Measurements from ENCODE around the gene SLC2A10.

The SLC2A10 gene

DNA sequence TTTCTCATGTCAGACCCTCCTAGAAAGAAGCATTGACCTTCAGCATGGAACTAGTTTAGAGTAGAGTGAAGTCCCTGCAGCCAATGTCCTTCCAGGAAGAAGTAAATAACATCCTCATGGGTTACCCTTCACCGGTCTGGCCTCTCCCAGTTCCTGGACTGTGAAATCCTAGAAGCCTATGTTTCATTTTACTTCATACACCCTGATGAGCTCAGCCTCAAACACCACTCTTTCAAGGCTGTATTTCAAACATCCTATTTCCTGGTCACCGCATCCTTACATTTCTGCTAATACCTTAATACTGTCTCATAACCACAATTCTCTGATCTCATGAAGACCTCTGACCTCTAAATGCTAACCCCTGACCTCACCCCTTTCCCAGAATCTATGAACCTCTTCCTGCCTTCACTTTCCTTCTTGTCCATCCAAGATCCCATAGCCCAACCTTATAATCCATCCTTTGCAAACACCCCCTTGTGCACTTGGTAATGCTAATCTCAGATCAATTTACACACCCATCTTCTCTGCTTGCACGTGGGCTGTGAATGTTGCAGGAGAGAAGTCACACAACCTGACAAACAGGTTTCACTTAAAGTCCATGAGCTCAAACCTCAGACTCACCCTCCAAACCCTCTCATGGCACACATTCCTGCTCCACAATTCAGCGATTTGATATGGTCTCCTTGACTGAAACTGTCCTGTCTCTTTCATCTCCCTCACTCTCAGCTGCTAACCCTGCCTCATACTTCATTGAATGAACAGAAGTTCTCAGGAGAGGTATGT, 30.2 kb downstream of the SLC2A10 start:
- no peak for DNase-seq

DNA sequence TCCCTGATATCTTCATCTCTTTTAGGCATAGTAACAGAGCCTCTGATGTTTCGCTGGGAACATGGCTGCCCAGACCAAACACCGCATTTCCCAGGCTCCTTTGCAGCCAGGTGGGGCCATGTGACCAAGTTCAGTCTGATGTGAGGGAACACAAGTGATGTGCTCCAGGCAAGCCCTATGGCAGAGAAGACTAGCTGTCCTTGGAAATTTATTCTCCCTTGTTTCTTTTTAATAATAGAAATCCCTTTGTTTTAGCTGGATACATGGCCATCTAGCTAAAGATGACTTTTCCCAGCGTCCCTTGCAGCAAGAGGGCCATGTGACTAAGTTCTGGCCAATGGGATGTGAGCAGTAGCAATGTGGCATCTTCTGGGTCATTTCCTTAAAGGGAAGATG, 30.8 kb downstream of the SLC2A10 start:
- DNase-seq: no peak

DNA sequence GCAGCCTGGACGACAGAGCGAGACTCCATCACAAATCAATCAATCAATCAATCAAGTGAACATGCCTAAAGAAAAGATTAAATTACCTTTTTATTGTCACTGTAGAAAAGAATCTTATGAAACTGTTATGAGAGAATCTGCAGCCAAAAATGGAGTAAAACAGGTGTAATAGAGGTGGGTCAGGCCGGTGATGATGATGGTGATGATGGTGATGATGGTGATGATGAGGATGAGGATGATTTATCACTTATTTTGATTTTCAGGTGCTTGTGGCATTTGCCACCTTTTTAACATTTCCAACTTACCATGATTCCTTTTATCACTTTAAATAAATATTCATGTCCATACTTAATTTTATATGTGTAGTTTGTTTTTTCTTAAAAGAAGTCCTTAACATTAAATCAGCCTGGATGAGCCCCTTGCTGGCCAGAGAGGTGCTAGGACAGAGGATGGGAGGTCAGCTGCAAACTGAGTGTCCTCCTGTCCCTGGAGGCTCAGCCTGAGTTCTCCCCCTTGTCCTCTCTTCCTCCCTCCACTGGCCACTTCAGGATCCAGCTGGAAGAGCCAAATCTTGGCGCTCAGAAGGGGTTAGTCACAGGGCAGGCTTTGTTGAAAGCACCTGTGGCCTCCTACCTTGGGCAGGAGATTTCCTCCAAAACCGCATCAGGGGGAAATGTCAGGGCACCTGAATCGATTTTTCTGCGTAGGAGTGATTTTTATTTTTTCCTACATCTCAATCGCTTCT, 32.6 kb downstream of the SLC2A10 start:
- DNase-seq: no peak

DNA sequence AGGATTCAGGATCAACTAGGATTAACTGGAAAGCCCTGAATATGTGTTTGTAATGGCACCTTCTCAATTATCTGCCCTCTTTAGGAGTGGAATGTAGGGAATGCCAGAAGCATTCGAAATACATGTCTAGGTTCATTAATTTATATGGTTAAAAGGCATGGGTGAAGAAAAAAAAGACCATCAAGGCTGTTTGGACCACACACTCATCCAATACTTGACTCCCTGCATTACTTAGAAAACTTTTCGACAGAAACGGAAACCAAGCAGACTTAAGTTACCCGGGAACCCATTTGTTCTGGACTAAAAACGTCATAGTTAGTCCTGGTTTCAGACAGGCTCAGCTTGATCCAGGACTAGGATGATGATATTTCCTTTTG, 33.2 kb downstream of the SLC2A10 start:
- no peak for DNase-seq

DNA sequence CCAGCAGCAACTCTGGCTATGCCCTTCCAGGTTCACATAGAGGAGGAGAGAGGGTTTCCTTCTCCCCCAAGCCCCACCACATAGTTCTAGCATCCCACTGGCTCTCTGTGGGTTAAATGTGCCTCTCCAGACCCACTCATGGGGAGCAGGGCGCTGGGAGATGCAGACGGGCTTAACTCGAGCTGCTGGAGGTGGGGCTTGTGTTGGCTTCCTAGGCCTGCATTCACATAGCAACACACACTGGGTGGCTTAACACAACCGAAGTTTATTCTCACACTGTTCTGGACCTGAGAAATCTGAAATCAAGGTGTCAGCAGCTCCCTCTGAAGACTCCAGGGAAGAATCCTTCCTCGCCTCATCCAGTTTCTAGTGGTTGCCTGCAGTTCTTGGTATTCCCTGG, 33.6 kb downstream of the SLC2A10 start:
- no peak for DNase-seq

DNA sequence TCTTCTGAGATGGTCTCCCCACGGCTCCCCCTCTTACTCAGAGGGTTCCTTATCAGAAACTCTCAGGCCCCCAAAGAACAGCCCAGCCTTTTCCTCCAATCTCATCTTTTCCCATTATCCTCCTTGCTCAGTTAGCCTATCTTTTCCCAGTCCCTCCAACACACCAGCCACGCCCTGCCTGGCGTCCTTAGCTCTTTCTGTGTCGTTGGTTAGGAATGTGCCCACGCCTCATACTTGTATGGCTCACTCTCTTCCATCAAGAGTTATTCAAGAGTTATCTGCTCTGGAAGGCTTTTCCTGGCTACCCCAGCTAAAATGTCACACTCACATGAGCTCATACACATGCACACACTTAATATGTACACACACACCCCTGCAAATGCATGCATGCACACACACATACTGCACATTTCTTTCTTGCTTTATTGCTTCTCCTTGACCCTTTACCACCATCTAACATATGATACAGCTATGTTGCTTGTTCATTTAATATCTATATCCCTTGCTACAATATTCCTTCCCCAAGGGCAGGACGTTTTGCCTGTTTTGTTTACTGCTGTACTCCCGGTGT, 37.6 kb downstream of the SLC2A10 start:
- DNase-seq: no peak

DNA sequence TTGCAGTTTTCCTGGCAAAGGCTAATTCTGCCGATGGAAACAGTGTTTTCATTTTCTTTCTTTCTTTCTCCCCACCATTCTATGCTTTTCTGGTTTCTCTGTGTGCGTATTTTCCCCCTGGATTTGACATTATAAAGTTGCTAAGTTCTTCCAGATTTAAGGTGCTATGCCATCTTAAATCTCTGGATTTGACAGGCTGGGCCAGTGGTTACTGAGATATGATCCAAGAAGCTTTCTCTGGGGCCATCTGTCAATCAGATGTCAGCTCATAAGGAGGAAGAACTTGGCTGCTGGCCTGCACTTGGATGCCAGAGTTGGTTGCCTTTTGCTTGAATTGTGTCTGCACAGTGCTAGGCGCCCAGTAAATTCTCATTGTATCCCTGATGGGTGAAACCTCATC, 39.7 kb downstream of the SLC2A10 start:
- no peak for DNase-seq

DNA sequence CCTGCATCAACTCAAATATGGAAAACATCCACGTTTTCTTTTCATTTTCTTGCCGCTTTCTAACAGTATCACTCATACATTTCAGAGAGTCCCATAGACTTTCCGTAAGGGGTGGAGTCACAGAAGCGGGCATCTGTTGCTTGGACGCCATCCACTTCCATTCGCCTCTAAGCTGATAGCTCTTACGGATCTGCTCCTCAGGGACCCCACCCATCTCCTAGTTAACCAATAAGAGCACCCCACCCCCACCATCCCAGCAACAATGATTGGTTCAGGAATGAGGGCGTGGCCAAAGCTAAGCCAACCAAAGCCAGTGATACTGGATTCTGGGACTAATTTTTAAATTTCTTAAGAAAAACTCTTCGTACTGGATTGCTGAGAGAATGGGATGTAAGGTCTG, 42.4 kb downstream of the SLC2A10 start:
- DNase-seq: peak; percentile 78

DNA sequence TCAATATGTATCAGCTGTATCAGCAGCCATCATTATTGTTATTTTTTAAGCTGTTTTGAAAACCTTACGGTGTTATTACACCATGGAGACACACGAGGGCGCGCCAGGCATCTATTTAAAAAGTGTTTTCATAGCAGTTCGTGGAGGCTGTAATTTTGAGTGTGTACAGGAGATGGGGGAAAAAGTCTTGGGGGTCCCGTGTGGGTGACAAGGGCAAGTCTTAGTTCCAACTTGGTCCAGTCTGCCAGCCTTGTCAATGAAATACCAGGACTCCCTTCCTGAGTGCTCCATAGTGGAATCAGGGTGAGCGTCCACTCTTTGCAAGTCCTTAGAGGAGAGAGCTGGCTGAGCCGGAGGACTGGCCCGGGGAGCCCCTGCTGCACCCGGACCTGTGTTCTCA, 43.3 kb downstream of the SLC2A10 start:
- DNase-seq: peak; percentile 76

DNA sequence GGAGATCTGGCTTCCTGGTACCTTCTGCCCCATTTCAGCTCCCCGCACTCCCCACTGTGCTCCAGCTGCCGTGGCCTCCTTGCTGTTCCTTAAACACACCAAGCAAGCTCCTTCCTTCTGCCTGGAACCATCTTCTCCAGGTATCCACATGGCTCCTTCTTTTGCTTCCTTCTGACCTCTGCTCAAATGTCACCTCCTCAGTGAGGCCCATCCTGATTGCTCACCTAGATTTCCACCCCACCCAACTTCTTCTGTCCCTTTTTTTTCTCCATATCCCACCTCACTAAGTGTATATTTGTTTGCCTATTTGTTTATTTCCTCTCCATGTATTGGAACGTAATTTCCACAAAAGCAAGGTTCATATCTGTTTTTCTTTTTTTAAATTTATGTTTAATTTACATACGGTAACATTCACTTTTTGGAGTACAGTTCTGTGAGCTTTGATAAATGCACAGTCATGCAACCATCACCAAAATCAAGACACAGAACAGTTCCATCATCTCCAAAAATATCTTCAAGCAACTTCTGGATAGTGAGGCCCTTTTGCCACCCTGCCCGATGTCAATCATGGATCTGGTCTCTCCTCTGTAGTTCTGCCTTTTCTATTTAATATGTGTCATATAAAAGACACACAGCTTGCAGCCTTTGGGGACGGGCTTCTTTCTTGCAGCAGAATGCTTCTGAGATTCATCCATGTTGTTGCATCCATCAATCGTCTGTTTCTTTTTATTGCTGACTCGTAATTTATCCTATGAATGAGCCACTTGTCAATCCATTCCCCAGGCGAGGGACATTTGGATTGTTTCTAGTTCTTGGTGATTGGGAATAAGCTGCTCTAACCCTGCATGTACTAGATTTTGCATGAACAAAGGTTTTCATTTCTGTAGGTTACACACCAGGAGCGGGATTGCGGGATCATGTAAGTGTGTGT, 46.3 kb downstream of the SLC2A10 start:
- no peak for DNase-seq

DNA sequence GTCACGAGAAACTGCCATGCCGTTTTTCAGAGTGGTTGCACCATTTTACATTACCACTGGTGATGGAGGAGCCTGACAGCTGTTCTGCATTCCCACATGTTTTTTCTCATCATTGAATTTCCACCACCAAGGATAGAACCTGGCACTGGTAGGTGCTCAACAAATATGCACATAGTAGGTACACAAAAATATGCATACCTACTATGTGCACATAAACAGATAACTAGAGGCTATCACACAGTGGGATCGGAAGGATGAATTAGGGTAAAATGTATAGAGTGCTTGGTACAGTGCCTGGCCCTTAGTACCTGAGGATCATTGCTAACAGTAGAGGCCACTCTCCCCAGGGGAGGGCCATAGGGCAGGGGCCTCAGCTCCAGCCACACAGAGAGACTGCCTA, 47.0 kb downstream of the SLC2A10 start:
- DNase-seq: no peak

DNA sequence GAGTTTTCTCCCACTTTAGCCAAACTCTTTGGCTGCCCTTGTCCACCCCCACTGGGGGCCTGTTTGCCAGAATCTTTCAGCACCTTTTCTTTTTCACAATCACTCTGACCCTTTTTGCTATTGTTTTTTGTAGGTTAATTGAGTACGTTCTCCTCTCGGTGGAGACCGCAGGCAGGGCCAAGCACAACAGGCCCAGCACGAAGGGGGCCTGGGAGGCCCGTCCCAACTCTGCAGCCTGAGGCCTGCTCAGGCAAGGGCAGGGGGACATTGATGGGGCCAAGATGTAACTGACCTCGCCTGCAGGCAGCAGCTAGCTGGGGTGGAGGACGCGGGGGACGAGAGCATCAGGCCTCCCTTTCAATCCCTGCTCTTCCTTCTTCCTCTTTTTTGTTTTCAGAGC, 47.7 kb downstream of the SLC2A10 start:
- no peak for DNase-seq

DNA sequence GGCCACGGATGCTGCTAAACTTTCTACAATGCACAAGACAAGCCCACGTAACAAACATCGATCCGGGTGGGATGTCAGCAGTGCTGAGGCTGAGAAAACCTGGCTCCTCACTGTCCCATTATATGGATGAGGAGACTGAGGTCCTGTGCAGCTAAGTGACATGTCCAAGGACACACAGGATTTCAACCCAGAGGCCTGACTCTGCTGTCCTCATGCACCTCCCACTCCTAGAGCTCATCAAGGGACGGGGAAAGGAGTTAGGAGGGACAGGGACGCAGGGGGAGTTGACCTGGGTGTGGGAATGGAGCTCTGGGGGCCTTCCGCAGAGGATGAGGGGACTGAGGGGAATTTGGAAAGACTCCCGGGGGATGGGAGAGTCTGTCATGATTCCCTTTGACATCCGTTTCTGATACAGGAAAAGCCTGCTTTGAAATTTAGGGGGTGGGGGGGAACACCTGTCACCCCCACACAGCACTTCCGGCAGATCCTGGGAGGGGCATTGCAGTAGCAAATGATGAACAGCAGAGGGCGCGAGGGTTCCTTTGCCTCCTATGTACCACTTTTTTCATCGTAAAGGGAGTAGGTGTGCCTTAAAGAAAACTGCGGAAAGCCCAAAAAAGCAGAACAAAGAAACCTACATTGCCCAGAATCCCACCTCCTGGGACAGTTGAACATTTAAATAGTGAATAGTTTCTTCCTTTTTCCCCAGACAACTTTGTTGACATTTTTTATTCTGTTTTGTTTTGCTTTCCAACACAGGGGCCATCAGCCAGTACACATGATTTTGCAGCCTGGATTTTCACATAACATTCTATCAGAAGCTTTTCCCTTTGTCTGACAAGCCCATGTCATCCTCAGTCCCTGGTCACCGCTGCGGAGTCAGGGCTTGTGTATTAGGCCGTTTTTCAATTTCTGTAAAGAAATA, 48.6 kb downstream of the SLC2A10 start:
- DNase-seq: peak; percentile 71

DNA sequence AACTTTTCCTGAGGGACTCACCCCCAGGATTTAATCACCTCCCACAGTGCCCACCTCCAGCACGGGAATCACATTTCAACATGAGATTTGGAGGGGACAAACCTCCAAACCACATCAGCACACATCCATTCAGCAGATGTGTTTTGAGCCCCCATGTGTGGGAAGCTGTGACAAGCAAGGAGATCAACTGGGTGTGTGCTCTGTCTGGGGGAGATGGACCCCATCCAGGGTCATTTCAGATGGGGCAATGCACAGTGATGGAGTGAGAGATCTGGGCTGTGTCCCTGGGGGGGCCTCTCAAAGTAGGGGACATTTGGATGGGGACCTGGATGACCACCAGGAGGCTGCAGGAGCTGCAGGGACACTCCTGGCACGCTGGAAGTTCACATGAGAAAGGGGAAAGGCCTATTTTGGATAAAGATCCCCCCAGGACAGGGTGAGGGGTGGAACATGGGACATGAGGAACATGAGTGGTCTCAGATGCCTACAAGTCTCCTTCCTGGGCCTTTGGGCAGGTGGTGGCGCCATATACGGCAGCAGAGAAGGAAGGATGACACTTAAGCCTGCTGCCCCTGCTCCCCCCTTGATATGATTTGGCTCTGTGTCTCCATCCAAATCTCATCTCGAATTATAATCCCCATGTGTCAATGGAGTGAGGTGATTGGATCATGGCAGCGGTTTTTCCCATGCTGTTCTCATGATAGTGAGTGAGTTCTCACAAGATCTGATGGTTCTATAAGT, 49.6 kb downstream of the SLC2A10 start:
- no peak for DNase-seq

DNA sequence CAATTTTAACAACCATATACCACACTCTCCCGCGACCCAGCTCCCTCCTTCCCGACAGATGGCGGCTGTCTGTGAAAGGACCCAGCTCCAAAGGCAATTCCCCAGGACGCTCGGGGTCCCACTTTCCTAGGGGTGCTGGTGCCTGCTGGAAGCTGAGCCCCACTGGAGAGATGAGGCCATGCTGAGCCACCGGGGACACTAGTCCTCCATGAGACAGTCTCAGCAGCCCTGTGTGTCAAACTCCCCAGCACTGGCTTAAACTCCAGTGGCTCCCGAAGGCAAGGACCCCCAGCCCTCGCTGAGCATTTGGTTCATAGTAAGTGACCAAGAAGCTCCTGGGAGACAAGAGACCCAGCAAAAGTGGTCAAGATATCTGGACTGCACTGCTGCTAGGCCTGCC, 52.1 kb downstream of the SLC2A10 start:
- DNase-seq: no peak

DNA sequence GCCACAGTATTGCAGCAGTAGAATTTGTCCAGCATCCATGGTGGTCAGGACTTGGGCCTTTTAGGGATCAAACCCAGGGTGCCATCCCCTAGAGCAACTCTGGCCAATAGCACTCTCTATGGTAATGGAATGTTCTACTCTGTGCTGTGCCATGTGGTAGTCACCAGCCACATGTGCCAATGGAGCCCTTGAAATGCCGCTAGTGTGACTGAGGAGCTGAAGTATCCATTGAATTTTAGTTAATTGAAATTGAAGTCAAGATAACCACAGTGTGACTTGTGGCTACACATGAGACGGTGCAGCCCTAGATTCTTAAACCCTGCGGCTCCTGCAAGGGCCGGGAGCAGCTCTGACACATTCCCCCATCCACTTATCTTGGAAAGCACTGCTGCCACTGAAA, 54.6 kb downstream of the SLC2A10 start:
- DNase-seq: no peak

DNA sequence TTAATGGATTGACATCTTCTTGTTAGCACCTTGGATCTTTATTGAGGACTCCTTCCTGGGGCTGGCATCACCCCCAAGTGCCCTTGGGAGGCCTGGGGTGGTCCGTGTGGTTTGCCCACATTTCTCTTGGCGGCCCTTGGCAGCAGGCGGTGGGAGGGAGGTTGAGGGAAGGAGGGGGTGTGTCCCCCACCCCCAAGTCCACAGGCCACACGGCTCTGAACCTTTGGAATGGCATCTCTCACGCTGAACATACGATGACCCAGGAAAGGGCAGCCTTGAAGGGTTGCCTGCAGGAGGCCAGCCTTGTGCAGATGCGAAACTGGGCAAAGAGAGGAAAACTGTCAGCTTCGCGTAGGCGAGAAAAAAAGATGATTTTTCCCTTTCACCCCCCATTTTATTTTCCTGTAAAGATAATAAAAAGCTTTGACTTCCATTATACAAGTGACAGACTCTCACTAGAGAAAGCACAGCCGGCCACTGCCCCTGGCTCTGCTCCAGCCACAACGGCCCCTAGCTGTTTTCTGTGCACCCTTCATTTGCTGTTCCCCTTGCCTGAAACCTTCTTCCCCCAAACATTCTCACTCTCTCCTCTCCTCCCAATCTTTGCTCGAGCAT, 56.2 kb downstream of the SLC2A10 start:
- no peak for DNase-seq

DNA sequence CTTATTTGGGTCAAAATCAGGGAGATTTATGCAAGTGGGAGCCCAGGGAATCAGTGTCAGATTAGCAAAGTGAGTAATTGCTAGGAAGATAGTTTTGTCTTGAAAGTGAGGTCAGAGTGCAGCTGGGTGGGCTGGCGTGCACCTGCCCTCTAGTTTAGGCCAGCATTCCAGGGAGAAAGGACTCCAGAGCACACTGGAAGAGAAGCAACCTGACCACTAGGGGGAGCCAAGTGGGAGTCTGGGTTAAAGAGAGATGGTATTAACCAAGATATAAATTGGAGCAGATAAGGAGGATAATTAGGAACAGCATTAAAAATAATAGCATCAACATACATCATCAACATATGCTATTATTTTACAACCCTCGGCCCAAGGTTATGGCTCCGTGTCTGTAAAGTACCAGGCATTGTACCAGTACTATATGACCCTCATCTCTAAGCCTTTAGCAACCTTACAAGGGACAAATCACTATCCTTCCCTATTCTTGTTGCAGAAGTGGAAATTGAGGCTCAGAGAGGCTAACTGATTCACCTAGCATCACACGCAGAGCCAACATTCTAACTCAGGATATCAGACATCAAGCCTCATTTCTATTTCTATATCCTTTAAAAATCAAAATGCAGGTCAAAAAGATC, 57.8 kb downstream of the SLC2A10 start:
- peak; percentile 91 for DNase-seq

DNA sequence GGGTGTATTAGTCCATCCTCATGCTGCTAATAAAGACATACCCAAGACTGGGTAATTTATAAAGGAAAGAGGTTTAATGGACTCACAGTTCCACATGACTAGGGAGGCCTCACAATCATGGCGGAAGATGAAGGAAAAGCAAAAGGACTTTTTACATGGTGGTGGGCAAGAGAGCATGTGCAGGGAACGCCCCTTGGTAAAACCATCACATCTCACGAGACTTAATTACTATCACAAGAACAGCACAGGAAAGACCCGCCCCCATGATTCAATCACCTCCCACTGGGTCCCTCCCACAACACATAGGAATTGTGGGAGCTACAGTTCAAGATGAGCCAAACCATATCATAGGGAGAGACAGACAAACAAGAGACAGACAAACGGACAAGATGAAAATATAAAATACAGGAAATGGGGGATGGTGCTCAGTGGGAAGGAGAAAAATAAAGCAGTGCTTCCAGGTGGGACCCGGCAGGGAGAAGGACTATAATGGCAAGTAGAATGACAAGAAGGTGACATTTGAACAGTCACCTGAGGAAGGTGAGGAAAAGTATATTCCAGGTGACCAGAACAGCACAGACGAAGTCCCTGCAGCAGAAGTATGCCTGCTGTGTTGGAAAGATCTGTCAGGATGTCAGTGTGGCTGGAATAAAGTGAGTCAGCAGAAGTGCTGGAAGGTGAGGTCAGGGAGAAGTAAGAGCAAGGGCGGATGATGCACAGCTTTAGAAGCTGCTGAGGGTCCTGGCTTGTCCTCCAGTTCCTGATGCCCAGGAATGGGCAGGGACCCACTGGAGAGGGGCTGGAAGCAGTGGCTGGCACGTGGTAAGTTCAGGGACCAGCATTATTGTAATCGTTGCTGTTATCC, 61.1 kb downstream of the SLC2A10 start:
- peak; percentile 19 for DNase-seq
